Measurements from ENCODE around the gene SPANXN4.

The SPANXN4 gene

DNA sequence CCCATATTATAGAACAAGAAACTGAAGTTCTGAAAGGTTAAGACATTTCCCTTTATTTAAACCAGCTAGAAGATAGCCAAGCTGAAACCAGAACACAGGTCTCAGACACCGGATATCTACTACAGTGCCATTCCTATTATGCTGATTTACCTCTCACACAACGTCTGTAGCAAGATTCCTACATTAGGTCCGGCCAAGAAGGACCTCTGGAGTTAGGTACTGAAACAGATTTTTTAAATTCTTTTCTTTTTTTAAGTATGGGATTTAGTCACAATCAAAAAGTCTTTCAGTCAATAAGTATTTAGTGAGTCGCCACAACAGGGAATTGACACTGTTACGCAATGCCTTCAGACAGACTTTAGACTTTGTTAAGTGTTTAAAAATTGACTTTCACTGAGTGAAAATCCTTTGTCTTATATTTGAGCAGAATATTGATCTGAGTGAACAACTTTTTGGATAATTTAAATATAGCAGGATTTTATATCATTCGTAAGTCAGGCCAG lies 26.5 kb upstream of the SPANXN4 start:
- TF ChIP-seq CTCF (conservative IDR thresholded peaks at IDR 0.05; ENCODE audit: low read length), result no peak
- no peak for DNase-seq (ENCODE audit: low read depth)
- H3K4me3 ChIP-seq (ENCODE audit: low read length), result no peak overlapping the region

- no peak overlapping the region for H3K4me3 ChIP-seq (ENCODE audit: low read length)
- no peak for TF ChIP-seq CTCF (conservative IDR thresholded peaks at IDR 0.05; ENCODE audit: low read length)
- DNase-seq (ENCODE audit: low read depth), result no peak
These were observed 23.5 kb upstream of the SPANXN4 start for GRCh38 chrX:143002206-143002605.

DNA sequence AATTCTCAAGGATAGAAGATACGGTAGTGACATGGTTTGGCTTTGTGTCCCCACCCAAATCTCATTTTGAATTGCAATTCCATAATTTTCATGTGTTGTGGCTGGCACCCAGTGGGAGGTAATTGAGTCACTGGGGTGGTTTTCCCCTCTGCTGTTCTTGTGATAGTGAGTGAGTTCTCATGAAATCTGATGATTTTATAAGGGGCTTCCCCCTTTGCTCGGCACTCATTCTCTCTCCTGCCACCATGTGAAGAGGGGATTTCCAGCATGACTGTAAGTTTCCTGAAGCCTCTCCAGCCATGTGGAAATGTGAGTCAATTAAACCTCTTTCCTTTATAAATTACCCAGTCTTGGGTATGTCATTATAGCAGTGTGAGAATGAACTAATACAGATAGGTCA lies 8.5 kb upstream of the SPANXN4 start:
- no peak for TF ChIP-seq CTCF (conservative IDR thresholded peaks at IDR 0.05; ENCODE audit: low read length)
- no peak for DNase-seq (ENCODE audit: low read depth)
- no peak overlapping the region for H3K4me3 ChIP-seq (ENCODE audit: low read length)

GRCh38 chrX:143027275-143027674 lies 1.5 kb downstream of the SPANXN4 start:
- H3K4me3 ChIP-seq (ENCODE audit: low read length), result no peak overlapping the region
- no peak for DNase-seq (ENCODE audit: low read depth)
- TF ChIP-seq CTCF (conservative IDR thresholded peaks at IDR 0.05; ENCODE audit: low read length), result no peak

- no peak overlapping the region for H3K4me3 ChIP-seq (ENCODE audit: low read length)
- TF ChIP-seq CTCF (conservative IDR thresholded peaks at IDR 0.05; ENCODE audit: low read length), result no peak
- DNase-seq (ENCODE audit: low read depth), result no peak
These were observed 21.8 kb downstream of the SPANXN4 start for GRCh38 chrX:143047511-143047910.

DNA sequence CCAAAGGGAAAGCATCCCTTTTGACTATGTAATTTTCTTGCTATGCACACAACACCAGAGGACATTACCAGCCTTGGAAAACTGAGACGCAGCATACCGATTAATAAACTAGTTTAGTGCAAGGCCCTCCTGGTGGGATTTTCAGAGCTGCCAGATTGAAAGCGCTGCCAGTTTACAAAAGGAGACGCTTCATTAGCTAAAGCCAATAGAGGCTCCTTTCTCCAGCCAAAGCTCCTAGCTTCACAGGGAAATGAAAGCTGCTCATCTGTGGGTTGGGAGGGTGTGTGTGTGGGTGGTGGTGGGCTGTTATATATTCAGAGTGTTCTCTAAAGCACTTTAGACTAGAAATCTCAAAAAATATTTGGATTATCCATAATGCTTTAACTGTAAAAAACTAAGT lies 32.4 kb downstream of the SPANXN4 start:
- DNase-seq (ENCODE audit: low read depth), result no peak
- no peak overlapping the region for H3K4me3 ChIP-seq (ENCODE audit: low read length)
- no peak for TF ChIP-seq CTCF (conservative IDR thresholded peaks at IDR 0.05; ENCODE audit: low read length)

GRCh38 chrX:143081231-143081630 lies 55.5 kb downstream of the SPANXN4 start:
- no peak for TF ChIP-seq CTCF (conservative IDR thresholded peaks at IDR 0.05; ENCODE audit: low read length)
- no peak for DNase-seq (ENCODE audit: low read depth)
- no peak overlapping the region for H3K4me3 ChIP-seq (ENCODE audit: low read length)
